WI38 (cell line): ENCODE data around the gene PLCH2.

Experiments used
- H3K4me3 ChIP-seq: 2 replicates; pipeline ENCODE4 v1.5.1; 2011; ENCODE audit warnings: low read depth, mild to moderate bottlenecking, control low read depth, low read length
- TF ChIP-seq, protein P1 (sequence below): IDR thresholded peaks from 2 replicates; pipeline ENCODE4 v1.5.1; 2012; ENCODE audit warnings: low read depth, mild to moderate bottlenecking, control low read depth, low read length

PLCH2 gene

DNA sequence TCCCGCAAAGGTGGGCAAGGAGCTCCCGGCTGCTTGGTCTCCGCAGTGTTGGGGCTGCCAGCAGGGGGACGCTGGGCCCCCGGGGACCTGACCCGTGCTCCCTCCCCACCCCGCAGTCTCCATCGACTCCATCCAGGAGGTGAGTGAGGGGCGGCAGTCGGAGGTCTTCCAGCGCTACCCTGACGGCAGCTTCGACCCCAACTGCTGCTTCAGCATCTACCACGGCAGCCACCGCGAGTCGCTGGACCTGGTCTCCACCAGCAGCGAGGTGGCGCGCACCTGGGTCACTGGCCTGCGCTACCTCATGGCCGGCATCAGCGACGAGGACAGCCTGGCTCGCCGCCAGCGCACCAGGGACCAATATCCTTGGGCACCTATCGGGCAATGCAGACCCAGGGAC, 3.5 kb downstream of the PLCH2 start:
- TF ChIP-seq, protein P1, sequence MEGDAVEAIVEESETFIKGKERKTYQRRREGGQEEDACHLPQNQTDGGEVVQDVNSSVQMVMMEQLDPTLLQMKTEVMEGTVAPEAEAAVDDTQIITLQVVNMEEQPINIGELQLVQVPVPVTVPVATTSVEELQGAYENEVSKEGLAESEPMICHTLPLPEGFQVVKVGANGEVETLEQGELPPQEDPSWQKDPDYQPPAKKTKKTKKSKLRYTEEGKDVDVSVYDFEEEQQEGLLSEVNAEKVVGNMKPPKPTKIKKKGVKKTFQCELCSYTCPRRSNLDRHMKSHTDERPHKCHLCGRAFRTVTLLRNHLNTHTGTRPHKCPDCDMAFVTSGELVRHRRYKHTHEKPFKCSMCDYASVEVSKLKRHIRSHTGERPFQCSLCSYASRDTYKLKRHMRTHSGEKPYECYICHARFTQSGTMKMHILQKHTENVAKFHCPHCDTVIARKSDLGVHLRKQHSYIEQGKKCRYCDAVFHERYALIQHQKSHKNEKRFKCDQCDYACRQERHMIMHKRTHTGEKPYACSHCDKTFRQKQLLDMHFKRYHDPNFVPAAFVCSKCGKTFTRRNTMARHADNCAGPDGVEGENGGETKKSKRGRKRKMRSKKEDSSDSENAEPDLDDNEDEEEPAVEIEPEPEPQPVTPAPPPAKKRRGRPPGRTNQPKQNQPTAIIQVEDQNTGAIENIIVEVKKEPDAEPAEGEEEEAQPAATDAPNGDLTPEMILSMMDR, result no peak
- H3K4me3 ChIP-seq, result no peak overlapping the region

DNA sequence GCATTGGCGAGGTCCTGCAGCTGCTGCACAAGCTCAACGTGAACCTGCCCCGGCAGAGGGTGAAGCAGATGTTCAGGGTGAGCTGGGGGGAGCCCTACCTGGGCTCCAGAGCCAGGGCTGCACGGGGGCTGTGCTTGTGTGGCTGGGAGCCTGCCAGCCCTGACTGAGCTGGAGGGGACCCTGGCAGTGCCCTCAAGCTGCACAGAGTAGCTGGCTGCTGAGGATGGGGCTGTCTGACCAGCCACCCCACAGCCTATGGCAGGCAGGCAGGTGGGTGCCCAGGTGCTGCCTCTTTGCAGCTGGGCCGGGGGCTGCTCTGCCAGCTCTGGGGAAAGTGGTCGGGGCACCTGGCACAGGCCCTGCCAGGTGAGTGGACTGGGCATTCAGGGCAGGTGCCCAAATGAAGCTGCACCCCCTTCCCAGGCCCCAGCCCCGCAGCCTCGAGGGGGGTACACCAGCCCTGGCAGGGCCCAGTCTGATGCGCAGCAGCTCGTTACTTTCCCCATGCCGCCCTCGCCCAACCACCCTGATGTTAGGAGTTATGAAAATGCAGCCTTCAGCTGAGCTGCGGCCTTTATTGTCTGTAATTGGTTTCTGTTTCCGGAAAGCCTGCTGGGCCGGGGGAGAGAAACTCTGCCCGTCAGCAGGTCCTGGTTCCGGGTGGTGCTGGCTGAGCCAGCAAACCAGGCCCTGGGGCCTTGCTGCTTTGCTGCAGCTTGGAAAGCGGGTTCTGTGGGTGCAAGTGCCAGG, 4.3 kb downstream of the PLCH2 start:
- TF ChIP-seq, protein P1, result no peak
- no peak overlapping the region for H3K4me3 ChIP-seq

DNA sequence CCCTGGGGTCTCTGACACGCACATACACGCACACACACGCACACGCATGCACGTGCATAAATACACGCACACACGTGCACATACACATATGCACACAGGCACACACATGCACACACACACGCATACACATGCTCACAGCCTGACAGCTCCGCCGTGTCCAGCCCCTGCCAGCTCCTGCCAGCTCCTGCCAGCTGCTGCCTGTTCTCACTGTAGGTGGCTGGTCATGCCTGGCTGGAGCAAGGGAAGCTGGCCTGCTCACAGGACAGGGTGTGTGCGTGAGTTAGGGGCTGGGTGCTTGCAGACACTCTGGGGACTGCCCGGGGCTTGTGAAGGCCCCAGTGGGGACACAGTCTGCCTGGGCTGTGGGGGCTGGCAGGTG, 4.9 kb downstream of the PLCH2 start:
- no peak overlapping the region for H3K4me3 ChIP-seq
- TF ChIP-seq, protein P1, result no peak

DNA sequence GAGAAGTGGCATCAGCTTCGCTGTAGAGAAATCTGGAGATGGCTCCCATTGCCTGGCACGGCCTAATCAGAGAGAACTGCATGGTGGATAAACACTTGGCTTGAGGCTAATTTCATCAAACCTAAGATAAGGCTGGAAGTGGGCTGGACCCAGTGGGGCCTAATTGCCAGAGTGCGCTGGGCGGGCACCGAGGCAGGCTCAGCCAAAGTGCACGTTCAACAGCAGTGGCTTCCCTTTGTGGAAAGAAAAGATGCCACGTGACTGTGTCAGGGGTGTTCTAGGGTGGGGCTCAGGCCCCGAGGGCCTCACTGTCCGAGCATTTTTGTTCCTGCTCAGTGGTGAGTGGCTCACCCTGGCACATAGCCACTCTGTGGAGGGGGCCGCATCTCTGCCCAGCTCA, 5.8 kb downstream of the PLCH2 start:
- TF ChIP-seq, protein P1, result no peak
- no peak overlapping the region for H3K4me3 ChIP-seq

DNA sequence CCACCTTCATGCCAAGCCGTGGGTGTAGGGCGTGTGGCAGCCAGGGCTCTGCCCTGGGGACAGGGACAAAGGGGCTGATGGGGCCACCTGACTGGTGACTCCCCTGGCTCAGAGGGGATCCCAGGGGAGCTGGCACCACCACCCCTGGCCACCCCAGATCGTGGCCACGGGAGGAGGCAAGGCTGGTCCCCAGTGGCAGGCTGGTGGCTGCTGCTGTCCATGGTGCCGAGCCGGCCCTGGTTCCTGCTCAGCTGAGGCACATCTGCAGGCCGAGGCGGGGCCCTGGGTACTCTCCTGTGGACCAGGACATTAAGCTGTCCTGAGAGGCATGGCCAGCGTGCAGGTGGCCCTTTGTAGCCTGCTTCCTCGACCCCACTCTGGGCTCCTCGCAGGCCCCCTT, 6.5 kb downstream of the PLCH2 start:
- TF ChIP-seq, protein P1, result no peak
- H3K4me3 ChIP-seq, result no peak overlapping the region

DNA sequence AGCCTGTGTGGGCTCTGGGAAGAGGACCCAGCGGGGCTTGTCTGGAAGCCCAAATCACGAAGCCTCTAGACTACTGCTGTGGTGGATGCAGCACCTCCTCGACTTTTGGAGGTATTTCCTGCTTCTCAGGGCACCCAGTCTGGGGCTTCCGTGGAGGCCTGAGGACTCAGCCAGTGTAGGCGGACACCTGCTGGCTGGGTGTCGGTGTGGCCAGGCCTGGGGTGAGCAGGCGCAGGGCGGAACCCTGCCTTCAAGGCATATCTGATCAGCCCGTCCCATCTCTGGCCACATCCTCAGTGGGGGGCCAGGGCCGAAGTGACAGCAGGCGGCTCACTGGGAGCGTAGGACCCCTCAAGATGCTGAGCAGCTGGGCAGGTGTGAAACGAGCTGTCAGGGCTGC, 6.9 kb downstream of the PLCH2 start:
- no peak overlapping the region for H3K4me3 ChIP-seq
- TF ChIP-seq, protein P1, result no peak

DNA sequence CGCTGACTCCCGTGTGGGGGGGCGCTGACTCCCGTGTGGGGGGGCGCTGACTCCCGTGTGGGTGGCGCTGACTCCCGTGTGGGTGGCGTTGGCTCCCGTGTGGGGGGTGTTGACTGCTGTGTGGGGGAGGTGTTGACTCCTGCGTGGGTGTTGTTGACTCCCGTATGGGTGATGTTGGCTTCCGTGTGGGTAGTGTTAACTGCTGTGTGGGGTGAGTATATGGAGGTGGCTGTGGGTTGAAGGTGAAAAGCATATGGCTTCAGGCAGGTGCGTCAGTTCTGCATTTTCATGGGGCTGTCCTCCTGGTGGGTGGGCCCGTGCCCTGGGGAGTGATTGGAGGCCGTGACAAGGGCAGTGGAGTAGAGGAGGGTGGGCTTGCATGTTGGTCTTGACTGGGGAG, 7.9 kb downstream of the PLCH2 start:
- TF ChIP-seq, protein P1, result no peak
- H3K4me3 ChIP-seq, result no peak overlapping the region
